ENCODE measurements around the gene CCK. TPM values are rescaled to one million over a fixed set of nuclear protein-coding genes. Genes with fewer than 3 reads are reported as not detected.

CCK gene
- total RNA-seq, 2 donors from 2014 or later, result not detected

GRCh38 chr3:42256135-42256819 lies 9.7 kb downstream of the CCK start:
- Histone ChIP-seq H3K27ac (no peak overlapping the region), H3K9me3 (no peaks in the 10 kb centered on the region), H3K4me3 (no peak overlapping the region), H3K4me1 (no peaks in the 10 kb centered on the region), H3K36me3 (replicated peaks in 1 of 2; ENCODE audit: insufficient read depth in 1 of 2, low read depth in 2 of 2) (no peaks in the 10 kb centered on the region), H3K27me3 (no peaks in the 10 kb centered on the region)
- ATAC-seq, result no peak
- TF ChIP-seq, protein P1, sequence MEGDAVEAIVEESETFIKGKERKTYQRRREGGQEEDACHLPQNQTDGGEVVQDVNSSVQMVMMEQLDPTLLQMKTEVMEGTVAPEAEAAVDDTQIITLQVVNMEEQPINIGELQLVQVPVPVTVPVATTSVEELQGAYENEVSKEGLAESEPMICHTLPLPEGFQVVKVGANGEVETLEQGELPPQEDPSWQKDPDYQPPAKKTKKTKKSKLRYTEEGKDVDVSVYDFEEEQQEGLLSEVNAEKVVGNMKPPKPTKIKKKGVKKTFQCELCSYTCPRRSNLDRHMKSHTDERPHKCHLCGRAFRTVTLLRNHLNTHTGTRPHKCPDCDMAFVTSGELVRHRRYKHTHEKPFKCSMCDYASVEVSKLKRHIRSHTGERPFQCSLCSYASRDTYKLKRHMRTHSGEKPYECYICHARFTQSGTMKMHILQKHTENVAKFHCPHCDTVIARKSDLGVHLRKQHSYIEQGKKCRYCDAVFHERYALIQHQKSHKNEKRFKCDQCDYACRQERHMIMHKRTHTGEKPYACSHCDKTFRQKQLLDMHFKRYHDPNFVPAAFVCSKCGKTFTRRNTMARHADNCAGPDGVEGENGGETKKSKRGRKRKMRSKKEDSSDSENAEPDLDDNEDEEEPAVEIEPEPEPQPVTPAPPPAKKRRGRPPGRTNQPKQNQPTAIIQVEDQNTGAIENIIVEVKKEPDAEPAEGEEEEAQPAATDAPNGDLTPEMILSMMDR (IDR thresholded peaks at IDR 0.05), result no peak
- no peak for TF ChIP-seq POLR2A (IDR thresholded peaks at IDR 0.05)
- intact Hi-C loops (cut with DNase I), result no loop called here
- 67 to 95% methylated on average over 1 of the region's 1 CpG for WGBS, 2 donors
- no peak for DNase-seq

DNA sequence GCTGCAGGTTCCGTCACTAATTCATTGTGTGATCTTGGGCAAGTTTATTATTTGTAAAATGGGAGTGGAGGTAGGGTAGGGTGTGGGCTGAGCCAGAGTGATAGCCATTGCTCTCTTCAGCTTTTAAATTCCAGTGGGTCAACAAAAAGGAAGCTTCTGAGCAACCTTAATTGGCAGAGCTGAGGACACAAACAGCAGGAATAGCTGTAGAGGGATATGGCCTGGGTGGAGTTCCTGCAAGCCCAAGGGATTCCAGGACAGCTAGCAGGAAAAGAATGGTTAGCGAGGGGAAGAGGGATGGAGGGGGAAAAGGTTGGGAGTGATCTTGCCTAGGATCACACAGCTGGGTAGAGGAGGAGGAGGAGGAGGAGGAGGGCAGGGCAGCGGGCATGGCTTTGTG lies 11.4 kb downstream of the CCK start:
- H3K27ac ChIP-seq, result no peak overlapping the region
- no peaks in the 10 kb centered on the region for H3K27me3 ChIP-seq
- H3K9me3 ChIP-seq, result no peaks in the 10 kb centered on the region
- ATAC-seq, result no peak
- WGBS, 2 donors, result 56 to 60% methylated on average over 3 of the region's 3 CpGs
- H3K36me3 ChIP-seq (replicated peaks in 1 of 2; ENCODE audit: insufficient read depth in 1 of 2, low read depth in 2 of 2), result no peaks in the 10 kb centered on the region
- TF ChIP-seq, protein P1 (IDR thresholded peaks at IDR 0.05), result no peak
- TF ChIP-seq POLR2A (IDR thresholded peaks at IDR 0.05), result no peak
- no peak overlapping the region for H3K4me3 ChIP-seq
- intact Hi-C loops (cut with DNase I), result no loop called here
- no peak for DNase-seq
- H3K4me1 ChIP-seq, result no peaks in the 10 kb centered on the region

GRCh38 chr3:42250761-42251160 lies 15.2 kb downstream of the CCK start:
- intact Hi-C loops (cut with DNase I), result no loop called here
- peaks cover 11% of the 10 kb centered on the region for H3K4me1 ChIP-seq
- no peaks in the 10 kb centered on the region for H3K36me3 ChIP-seq (replicated peaks in 1 of 2; ENCODE audit: insufficient read depth in 1 of 2, low read depth in 2 of 2)
- H3K27me3 ChIP-seq, result no peaks in the 10 kb centered on the region
- DNase-seq (no peak), ATAC-seq (no peak)
- no peak overlapping the region for H3K4me3 ChIP-seq
- H3K9me3 ChIP-seq, result no peaks in the 10 kb centered on the region
- TF ChIP-seq POLR2A (IDR thresholded peaks at IDR 0.05), result no peak
- TF ChIP-seq, protein P1 (IDR thresholded peaks at IDR 0.05), result no peak
- 83 to 84% methylated on average over 1 of the region's 1 CpG for WGBS, 2 donors
- H3K27ac ChIP-seq, result no peak overlapping the region

DNA sequence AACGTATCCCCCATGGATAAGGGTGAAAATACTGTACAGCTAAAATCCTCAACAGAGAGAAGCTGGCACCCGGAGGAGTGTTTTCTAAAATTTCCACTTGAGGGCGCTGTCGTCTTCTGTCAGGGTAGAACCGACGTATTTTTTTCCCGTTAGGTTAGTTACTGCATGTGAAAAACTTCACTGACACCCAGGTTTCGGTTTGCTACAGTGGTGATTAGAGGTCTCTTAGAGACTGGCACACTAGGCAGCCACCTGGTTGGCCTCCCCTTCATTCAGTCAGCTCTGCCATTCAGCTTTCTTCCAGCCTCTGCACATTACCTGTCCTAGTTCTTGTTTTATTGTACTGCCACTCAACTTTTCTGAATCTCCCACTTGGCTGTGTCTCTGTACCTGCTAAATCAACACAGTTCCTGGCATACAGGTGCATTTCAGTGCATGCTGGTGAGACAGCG lies 18.4 kb downstream of the CCK start:
- 4 to 5% methylated on average over 9 of the region's 9 CpGs for WGBS, 2 donors
- H3K27me3 ChIP-seq, result no peaks in the 10 kb centered on the region
- intact Hi-C loops (cut with DNase I), result no loop called here
- H3K4me3 ChIP-seq, result no peak overlapping the region
- peak; percentile 68 for ATAC-seq
- DNase-seq, result peak; percentile 56 to 76 (median 71)
- H3K4me1 ChIP-seq, result peaks cover 11% of the 10 kb centered on the region
- no peaks in the 10 kb centered on the region for H3K36me3 ChIP-seq (replicated peaks in 1 of 2; ENCODE audit: insufficient read depth in 1 of 2, low read depth in 2 of 2)
- no peak overlapping the region for H3K27ac ChIP-seq
- no peaks in the 10 kb centered on the region for H3K9me3 ChIP-seq
- TF ChIP-seq, protein P1 (IDR thresholded peaks at IDR 0.05), result peak; percentile 50 to 82 (median 73)
- TF ChIP-seq POLR2A (IDR thresholded peaks at IDR 0.05), result no peak

DNA sequence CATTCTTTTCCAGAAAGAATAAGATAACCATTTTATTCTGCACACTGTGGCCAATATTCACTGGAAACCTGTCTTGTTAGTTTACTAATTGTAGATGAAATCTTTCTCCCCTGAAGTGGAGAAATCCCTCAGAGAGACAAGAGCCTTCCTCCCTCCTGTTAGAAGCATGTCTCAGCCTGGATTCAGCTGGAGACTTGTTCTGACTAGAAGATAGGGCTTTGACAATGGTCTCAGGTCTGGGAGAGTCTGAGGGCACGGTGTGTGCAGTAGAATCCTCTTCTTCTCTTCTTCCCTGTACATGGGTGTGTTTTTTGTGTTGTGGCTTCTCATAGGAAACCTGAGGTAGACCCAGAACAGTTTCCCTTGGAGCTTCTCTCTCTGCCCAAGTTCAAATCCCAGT lies 19.9 kb downstream of the CCK start:
- Histone ChIP-seq H3K9me3 (no peaks in the 10 kb centered on the region), H3K27me3 (no peaks in the 10 kb centered on the region), H3K36me3 (replicated peaks in 1 of 2; ENCODE audit: insufficient read depth in 1 of 2, low read depth in 2 of 2) (no peaks in the 10 kb centered on the region), H3K4me1 (peaks cover 11% of the 10 kb centered on the region), H3K27ac (no peak overlapping the region), H3K4me3 (no peak overlapping the region)
- ATAC-seq (no peak), DNase-seq (no peak)
- no peak for TF ChIP-seq POLR2A (IDR thresholded peaks at IDR 0.05)
- TF ChIP-seq, protein P1 (IDR thresholded peaks at IDR 0.05), result no peak
- intact Hi-C loops (cut with DNase I), result no loop called here
- 27 to 43% methylated on average over 1 of the region's 1 CpG for WGBS, 2 donors
